ENCODE data around the gene NFATC2.

Gene NFATC2

DNA sequence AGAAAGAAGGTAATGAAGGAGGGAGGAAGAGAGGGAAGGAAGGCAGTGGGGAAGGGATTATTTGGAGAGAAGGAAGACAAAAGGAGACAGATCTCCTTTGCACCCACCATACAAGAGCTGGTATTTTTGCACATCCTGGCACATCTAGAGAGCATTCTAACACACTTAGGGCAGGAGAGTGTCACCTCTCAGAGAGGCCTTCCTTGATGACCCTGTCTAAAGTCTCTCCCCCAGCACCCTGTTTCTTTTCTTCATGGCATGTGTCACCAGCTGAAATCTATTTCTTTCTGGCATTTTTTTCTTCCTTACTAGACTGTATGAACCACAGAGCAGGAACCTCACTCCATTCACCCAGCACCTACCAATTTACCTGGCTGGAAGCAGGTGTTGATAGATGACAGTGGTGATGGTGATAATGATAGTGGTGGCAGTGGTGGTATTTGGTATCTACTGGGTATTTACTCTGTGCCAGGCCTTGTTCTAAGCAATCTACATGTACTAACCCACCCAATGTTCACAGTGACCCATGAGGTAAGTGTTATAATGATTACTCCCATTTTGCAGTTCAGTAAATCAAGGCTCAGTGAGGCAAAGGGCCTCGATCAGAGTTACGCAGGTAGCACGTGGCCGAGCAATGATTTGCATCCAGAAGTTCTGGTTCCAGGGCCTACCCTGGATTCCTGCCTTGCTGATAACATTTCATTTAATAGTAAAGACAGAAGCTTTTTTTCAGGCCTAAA is 131.8 kb downstream of the NFATC2 start:
- no peaks in the 10 kb centered on the region for H3K27me3 ChIP-seq (ENCODE audit: control insufficient read depth in 1 of 2, insufficient read depth in 2 of 2, low read length in 2 of 2)
- H3K4me1 ChIP-seq (ENCODE audit: control insufficient read depth, insufficient read depth, low read length), result peaks cover 14% of the 10 kb centered on the region
- H3K36me3 ChIP-seq (ENCODE audit: control insufficient read depth in 2 of 2, insufficient read depth in 2 of 2, low read length in 2 of 2), result peaks cover 0 to 6% of the 10 kb centered on the region in 2 donors
- no peak overlapping the region for H3K4me3 ChIP-seq (ENCODE audit: low read length in 2 of 2)
- H3K9me3 ChIP-seq (ENCODE audit: control insufficient read depth in 2 of 2, low read length in 2 of 2), result no peaks in the 10 kb centered on the region
- no peak overlapping the region for H3K9ac ChIP-seq (ENCODE audit: low read length in 2 of 2)
- no peak overlapping the region for H3K27ac ChIP-seq (ENCODE audit: low read length)

DNA sequence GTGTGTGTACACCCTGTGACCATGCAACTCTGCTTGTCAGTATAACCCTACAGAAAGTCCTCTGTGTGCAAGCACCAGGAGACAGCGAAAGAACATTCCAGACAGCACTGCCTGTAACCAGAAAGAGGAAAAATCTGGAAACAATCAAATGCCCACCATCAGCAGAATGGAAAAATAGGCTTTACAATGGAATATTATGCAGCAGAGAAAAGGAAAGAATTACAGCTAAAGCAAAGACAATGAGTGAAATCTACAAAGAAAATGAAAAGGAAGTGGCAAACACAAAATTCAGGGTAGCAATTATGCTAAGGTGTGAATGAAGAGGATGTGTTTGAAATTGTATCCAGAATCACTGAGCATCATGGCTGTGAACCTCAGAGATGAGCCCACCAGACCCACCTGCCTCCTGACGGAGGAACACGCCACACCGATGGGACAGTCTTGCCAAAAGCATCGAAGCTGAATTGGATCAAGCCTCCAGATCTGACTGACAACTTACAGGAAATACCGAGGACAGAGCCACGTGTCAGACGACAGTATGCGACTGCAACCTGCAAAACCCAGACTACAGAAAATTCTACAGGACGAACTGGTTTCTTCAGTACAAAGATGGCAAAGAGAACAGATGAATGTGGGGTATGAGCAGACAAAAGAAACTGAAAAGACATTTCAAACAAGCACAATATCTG is 133.2 kb downstream of the NFATC2 start:
- Histone ChIP-seq H3K9me3 (ENCODE audit: control insufficient read depth in 2 of 2, low read length in 2 of 2) (no peaks in the 10 kb centered on the region), H3K27me3 (ENCODE audit: control insufficient read depth in 1 of 2, insufficient read depth in 2 of 2, low read length in 2 of 2) (no peaks in the 10 kb centered on the region), H3K27ac (ENCODE audit: low read length) (no peak overlapping the region), H3K4me1 (ENCODE audit: control insufficient read depth, insufficient read depth, low read length) (peaks cover 14% of the 10 kb centered on the region), H3K4me3 (ENCODE audit: low read length in 2 of 2) (no peak overlapping the region), H3K9ac (ENCODE audit: low read length in 2 of 2) (no peak overlapping the region), H3K36me3 (ENCODE audit: control insufficient read depth in 2 of 2, insufficient read depth in 2 of 2, low read length in 2 of 2) (peaks cover 0 to 6% of the 10 kb centered on the region in 2 donors)

DNA sequence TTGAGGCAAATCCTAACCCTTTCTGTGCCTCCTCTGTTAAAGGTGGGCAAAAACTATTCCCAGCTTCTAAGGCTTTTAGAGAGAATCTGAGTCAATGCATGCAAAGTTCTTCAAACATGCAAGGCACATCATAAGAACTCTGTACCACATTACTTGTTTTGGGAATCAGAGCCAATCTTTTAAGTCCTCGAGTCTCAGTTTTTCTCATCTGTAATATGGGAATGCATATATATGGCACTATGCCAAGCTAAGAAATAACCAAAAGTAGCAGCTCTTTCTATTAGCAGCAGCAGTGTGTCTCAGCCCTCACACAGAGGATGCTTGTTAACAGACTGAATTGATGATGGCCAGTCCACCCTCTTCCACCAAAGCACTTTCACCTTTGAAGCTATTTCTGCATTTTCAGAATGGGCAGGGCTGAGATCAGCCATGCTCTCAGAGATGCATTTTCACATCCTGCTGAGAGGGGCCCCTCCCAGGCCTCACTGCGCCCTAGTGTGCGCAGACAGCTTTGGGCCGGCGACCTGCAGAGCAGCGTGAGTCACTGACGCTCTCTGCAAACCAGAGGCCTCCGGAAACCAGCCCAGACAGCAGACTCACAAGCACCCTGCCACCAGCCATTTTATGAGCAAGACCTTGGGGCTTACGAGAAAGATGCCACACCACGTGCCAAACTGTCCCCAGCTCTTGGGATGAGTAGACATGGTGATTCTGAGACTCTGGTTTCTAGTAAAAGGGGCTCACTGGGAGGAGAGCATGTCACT is 138.0 kb downstream of the NFATC2 start:
- Histone ChIP-seq H3K9me3 (ENCODE audit: control insufficient read depth in 2 of 2, low read length in 2 of 2) (no peaks in the 10 kb centered on the region), H3K4me3 (ENCODE audit: low read length in 2 of 2) (no peak overlapping the region), H3K36me3 (ENCODE audit: control insufficient read depth in 2 of 2, insufficient read depth in 2 of 2, low read length in 2 of 2) (peaks cover 0 to 6% of the 10 kb centered on the region in 2 donors), H3K9ac (ENCODE audit: low read length in 2 of 2) (no peak overlapping the region), H3K27me3 (ENCODE audit: control insufficient read depth in 1 of 2, insufficient read depth in 2 of 2, low read length in 2 of 2) (no peaks in the 10 kb centered on the region), H3K27ac (ENCODE audit: low read length) (no peak overlapping the region), H3K4me1 (ENCODE audit: control insufficient read depth, insufficient read depth, low read length) (peaks cover 4% of the 10 kb centered on the region)

DNA sequence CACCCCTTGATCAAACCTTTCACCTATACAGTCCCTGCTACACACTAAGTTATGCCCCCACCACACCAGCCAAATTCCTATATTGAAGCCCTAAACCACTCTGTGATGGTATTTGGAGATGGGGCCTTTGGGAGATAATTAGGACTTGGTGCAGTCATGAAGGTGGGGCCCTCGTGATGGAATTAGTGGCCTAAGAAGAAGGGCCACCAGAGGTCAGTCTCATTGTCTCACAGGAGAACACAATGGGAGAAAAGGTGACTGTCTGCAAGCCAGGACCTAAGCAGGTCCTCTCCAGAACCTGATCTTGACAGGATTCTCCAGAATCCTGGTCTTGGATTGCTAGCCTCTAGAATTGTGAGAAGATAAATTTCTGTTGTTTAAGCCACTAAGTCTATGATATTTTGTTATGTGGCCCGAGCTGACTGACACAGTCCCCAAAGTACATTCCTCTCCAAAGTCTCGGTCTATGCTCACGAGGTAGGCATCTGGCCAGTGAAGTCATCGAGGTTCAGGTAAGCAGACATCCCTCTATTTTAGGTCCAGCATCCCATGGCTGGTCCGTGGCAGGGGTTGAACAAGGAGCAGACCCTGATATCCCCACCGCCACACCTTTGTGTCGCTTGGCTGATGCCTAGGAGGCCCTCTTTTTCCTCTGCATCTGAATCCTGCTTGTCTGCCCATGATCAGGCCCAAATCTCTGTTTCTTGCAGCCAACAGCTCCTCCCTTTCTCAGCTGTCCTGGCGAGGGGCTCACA is 138.9 kb downstream of the NFATC2 start:
- Histone ChIP-seq H3K9me3 (ENCODE audit: control insufficient read depth in 2 of 2, low read length in 2 of 2) (no peaks in the 10 kb centered on the region), H3K9ac (ENCODE audit: low read length in 2 of 2) (no peak overlapping the region), H3K4me1 (ENCODE audit: control insufficient read depth, insufficient read depth, low read length) (peaks cover 4% of the 10 kb centered on the region), H3K36me3 (ENCODE audit: control insufficient read depth in 2 of 2, insufficient read depth in 2 of 2, low read length in 2 of 2) (no peaks in the 10 kb centered on the region), H3K27ac (ENCODE audit: low read length) (no peak overlapping the region), H3K4me3 (ENCODE audit: low read length in 2 of 2) (no peak overlapping the region), H3K27me3 (ENCODE audit: control insufficient read depth in 1 of 2, insufficient read depth in 2 of 2, low read length in 2 of 2) (no peaks in the 10 kb centered on the region)

DNA sequence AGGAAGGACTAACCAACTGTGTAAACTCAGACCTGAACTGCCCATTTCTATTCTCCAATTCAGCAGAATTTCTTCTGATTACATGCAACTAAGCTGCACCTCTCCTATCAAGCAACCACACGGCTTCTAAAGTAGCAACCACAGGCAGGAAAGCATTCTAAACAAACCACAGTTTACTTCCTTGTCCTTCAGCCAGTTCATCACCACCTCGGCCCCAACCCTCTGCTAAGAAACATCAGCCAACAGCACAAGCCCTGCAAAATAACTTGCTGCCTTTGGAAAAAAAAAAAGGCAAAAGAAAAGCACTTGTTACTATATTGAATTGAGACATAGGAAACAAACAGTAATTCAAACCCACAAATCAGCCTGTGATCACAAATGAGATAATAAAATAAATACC is 140.3 kb downstream of the NFATC2 start:
- no peak overlapping the region for H3K9ac ChIP-seq (ENCODE audit: low read length in 2 of 2)
- no peaks in the 10 kb centered on the region for H3K27me3 ChIP-seq (ENCODE audit: control insufficient read depth in 1 of 2, insufficient read depth in 2 of 2, low read length in 2 of 2)
- no peaks in the 10 kb centered on the region for H3K9me3 ChIP-seq (ENCODE audit: control insufficient read depth in 2 of 2, low read length in 2 of 2)
- peaks cover 4% of the 10 kb centered on the region for H3K4me1 ChIP-seq (ENCODE audit: control insufficient read depth, insufficient read depth, low read length)
- no peaks in the 10 kb centered on the region for H3K36me3 ChIP-seq (ENCODE audit: control insufficient read depth in 2 of 2, insufficient read depth in 2 of 2, low read length in 2 of 2)
- no peak overlapping the region for H3K27ac ChIP-seq (ENCODE audit: low read length)
- no peak overlapping the region for H3K4me3 ChIP-seq (ENCODE audit: low read length in 2 of 2)

DNA sequence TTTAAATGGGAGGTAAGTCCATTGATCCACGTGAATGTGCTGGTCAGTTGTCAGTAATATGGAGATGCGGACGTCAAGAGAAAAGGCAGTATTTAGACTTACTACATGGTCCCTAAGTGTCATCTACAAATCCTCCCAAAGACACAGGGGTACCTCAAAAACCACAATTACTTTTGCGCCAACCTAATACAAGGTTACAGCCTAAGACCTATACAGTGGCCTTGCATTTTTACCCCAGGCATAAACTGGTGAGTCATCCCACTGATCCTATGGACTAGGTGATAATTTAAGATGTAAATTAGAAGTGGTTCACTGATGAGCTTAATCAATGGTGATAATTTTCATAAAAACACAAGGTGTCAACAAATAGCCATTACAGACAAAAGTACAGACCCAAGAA is 141.0 kb downstream of the NFATC2 start:
- no peak overlapping the region for H3K4me3 ChIP-seq (ENCODE audit: low read length in 2 of 2)
- H3K9ac ChIP-seq (ENCODE audit: low read length in 2 of 2), result no peak overlapping the region
- no peak overlapping the region for H3K27ac ChIP-seq (ENCODE audit: low read length)
- peaks cover 4% of the 10 kb centered on the region for H3K4me1 ChIP-seq (ENCODE audit: control insufficient read depth, insufficient read depth, low read length)
- H3K36me3 ChIP-seq (ENCODE audit: control insufficient read depth in 2 of 2, insufficient read depth in 2 of 2, low read length in 2 of 2), result no peaks in the 10 kb centered on the region
- no peaks in the 10 kb centered on the region for H3K27me3 ChIP-seq (ENCODE audit: control insufficient read depth in 1 of 2, insufficient read depth in 2 of 2, low read length in 2 of 2)
- H3K9me3 ChIP-seq (ENCODE audit: control insufficient read depth in 2 of 2, low read length in 2 of 2), result no peaks in the 10 kb centered on the region

DNA sequence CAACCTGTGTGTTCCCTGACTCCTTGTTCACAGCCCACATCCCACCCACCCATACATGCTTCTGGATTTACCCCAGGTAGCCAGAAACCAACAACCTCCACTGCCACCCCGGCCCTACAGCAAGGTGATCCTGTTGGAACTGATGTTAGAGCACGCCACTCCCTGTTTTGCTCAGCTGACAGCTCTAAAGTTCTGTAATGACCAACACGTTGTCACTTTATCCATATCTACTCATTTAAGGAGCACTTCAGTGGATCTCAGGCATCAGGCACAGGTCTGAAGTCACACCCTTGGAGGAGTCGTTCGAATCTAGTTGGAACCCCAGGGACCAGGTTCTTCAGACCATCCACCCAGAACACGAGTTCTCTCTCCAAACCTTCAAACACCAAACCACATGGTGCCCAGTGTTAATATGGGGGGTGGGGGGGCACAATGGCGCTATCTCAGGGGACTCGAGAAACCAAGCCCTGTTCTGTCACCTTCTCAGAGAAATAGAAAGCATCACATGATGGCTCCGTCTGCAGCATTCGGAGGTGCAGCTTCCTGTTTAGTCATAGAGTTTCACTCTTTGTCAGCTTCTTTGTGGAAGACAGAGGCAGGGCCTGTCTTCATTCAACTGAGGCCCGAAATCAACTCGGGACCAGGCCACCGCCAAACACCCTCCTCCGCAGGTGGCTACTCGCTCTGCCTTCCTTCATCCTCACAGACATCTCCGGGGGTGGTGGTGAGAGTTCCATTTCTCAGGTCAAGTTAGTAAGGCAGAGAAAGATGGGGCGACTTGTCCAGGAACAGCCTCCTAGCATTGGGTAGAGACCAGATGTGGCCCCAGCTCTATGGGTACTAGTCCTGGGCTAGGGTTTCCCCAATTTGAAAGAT is 142.2 kb downstream of the NFATC2 start:
- no peak overlapping the region for H3K27ac ChIP-seq (ENCODE audit: low read length)
- H3K4me3 ChIP-seq (ENCODE audit: low read length in 2 of 2), result no peak overlapping the region
- no peaks in the 10 kb centered on the region for H3K9me3 ChIP-seq (ENCODE audit: control insufficient read depth in 2 of 2, low read length in 2 of 2)
- no peaks in the 10 kb centered on the region for H3K36me3 ChIP-seq (ENCODE audit: control insufficient read depth in 2 of 2, insufficient read depth in 2 of 2, low read length in 2 of 2)
- H3K27me3 ChIP-seq (ENCODE audit: control insufficient read depth in 1 of 2, insufficient read depth in 2 of 2, low read length in 2 of 2), result no peaks in the 10 kb centered on the region
- H3K4me1 ChIP-seq (ENCODE audit: control insufficient read depth, insufficient read depth, low read length), result peaks cover 6% of the 10 kb centered on the region
- no peak overlapping the region for H3K9ac ChIP-seq (ENCODE audit: low read length in 2 of 2)

DNA sequence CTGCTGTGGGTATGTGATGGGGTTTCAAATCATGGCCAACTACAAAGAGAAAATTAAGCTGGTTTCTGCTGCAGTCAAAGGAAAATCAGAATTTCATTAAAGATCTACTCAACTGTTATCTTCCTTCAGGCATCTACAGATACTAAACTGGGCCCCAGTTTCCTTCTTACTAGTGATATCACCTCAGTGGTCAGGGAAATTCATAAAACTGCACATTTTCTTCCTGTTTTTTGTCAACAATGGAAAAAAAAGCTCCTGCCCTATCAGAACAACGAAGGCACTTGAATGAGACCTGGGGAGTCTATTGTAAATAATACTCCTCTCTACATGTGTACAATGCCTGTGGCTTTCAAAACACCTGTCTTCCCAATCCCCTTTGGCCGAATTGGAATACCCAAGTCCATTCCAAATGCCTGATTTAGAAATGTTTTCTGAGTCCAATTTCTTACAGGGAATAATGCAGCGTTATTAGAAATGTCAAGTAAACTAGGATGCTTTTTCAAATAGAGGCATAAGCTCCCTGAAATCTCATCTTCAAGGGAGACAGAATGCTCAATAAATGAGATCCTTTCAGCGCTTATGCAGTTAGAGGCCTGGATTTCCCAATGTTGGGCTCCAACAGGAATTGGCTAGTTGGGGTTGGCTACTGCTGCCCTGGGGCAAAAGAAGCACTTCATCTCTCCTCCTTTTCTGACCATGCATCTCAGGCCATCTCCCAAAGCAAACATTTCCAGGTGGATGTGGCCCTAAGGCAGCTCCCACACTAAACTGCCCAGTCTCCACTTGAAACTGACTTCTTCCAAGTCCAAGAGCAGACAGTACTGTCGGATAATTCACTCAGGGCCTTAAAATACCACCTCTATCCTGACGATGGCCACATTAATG is 143.3 kb downstream of the NFATC2 start:
- Histone ChIP-seq H3K4me1 (ENCODE audit: control insufficient read depth, insufficient read depth, low read length) (peaks cover 11% of the 10 kb centered on the region), H3K27ac (ENCODE audit: low read length) (no peak overlapping the region), H3K4me3 (ENCODE audit: low read length in 2 of 2) (no peak overlapping the region), H3K27me3 (ENCODE audit: control insufficient read depth in 1 of 2, insufficient read depth in 2 of 2, low read length in 2 of 2) (no peaks in the 10 kb centered on the region), H3K36me3 (ENCODE audit: control insufficient read depth in 2 of 2, insufficient read depth in 2 of 2, low read length in 2 of 2) (no peaks in the 10 kb centered on the region), H3K9me3 (ENCODE audit: control insufficient read depth in 2 of 2, low read length in 2 of 2) (no peaks in the 10 kb centered on the region), H3K9ac (ENCODE audit: low read length in 2 of 2) (no peak overlapping the region)

DNA sequence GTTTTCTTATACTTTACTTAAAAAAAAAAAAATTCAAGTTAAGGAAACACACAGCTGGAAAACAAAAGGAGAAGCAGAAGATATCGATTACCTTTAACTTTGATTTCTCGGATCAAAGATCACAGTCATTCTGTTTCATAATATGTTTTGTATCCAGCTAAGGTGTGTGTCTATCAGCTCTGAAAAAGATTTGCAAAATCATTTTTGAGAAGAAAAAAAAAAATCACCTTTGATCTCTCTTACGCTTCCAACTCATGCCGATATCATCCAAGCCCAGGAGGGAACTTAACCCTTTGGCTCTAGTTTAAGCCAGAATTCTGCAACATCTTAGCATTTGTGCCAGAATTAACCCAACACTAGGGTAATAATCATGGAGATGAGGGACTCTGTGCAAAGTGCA is 144.0 kb downstream of the NFATC2 start:
- no peak overlapping the region for H3K27ac ChIP-seq (ENCODE audit: low read length)
- H3K9me3 ChIP-seq (ENCODE audit: control insufficient read depth in 2 of 2, low read length in 2 of 2), result no peaks in the 10 kb centered on the region
- H3K4me1 ChIP-seq (ENCODE audit: control insufficient read depth, insufficient read depth, low read length), result peaks cover 16% of the 10 kb centered on the region

More for the DNA sequence above, 144.0 kb downstream of the NFATC2 start:
- H3K9ac ChIP-seq (ENCODE audit: low read length in 2 of 2), result no peak overlapping the region
- no peaks in the 10 kb centered on the region for H3K27me3 ChIP-seq (ENCODE audit: control insufficient read depth in 1 of 2, insufficient read depth in 2 of 2, low read length in 2 of 2)
- H3K36me3 ChIP-seq (ENCODE audit: control insufficient read depth in 2 of 2, insufficient read depth in 2 of 2, low read length in 2 of 2), result no peaks in the 10 kb centered on the region
- H3K4me3 ChIP-seq (ENCODE audit: low read length in 2 of 2), result no peak overlapping the region

Measured in stomach smooth muscle (tissue), 2 donors.